OCI-LY1 (cell line): ENCODE measurements around the gene CRMP1.

Experiments
- H2AFZ ChIP-seq: fragments of 200-600 bp; sonication (generic), shearing (Covaris generic); 2 replicates; pipeline ENCODE4 v1.6.0; 2014; ENCODE audit warnings: antibody characterized with exemption, mild to moderate bottlenecking, low read length
- H3F3A ChIP-seq: fragments of 200-600 bp; sonication (generic), shearing (Covaris generic); 2 replicates; pipeline ENCODE4 v1.6.0; 2014; ENCODE audit warnings: mild to moderate bottlenecking, antibody characterized with exemption, low read length, moderate library complexity; ENCODE audit not compliant: insufficient read depth
- H3K27ac ChIP-seq: fragments of 200-600 bp; sonication (generic); 2 replicates; pipeline ENCODE4 v1.5.1; 2014; ENCODE audit warnings: low read length, mixed run types, mild to moderate bottlenecking, low read depth; ENCODE audit not compliant: poor library complexity, severe bottlenecking
- H3K27me3 ChIP-seq: fragments of 200-600 bp; sonication (generic); 2 replicates; pipeline ENCODE4 v1.6.0; 2014; ENCODE audit warnings: antibody characterized with exemption, mild to moderate bottlenecking, low read length, moderate library complexity; ENCODE audit not compliant: insufficient read depth
- H3K36me3 ChIP-seq: fragments of 200-600 bp; sonication (generic); 2 replicates; pipeline ENCODE4 v1.6.1; 2014; ENCODE audit warnings: mild to moderate bottlenecking, antibody characterized with exemption, low read length, moderate library complexity, mixed read lengths; ENCODE audit not compliant: insufficient read depth
- H3K4me1 ChIP-seq: fragments of 200-600 bp; sonication (generic); 2 replicates; pipeline ENCODE4 v1.5.1; 2014; ENCODE audit warnings: mild to moderate bottlenecking, low read length, moderate library complexity; ENCODE audit not compliant: insufficient read depth, severe bottlenecking
- H3K4me2 ChIP-seq: fragments of 200-600 bp; sonication (generic), shearing (Covaris generic); 2 replicates; pipeline ENCODE4 v1.6.1; 2014; ENCODE audit warnings: low read length
- H3K4me3 ChIP-seq: fragments of 200-600 bp; sonication (generic); 2 replicates; pipeline ENCODE4 v1.5.1; 2014; ENCODE audit warnings: low read length, low read depth, mild to moderate bottlenecking, mixed read lengths; ENCODE audit not compliant: poor library complexity, severe bottlenecking
- H3K79me2 ChIP-seq: fragments of 200-600 bp; shearing (Covaris generic); 2 replicates; pipeline ENCODE4 v1.6.1; 2016; ENCODE audit warnings: mixed run types, low read length, mixed read lengths; ENCODE audit not compliant: insufficient read depth
- H3K9ac ChIP-seq: fragments of 200-600 bp; sonication (generic), shearing (Covaris generic); 2 replicates; pipeline ENCODE4 v1.6.1; 2014; ENCODE audit warnings: mild to moderate bottlenecking, low read length, mixed read lengths
- H3K9me2 ChIP-seq: fragments of 200-600 bp; sonication (generic), shearing (Covaris generic); 2 replicates; pipeline ENCODE4 v1.6.1; 2014; ENCODE audit warnings: low read depth, mild to moderate bottlenecking, low read length, mixed read lengths
- H3K9me3 ChIP-seq: fragments of 200-600 bp; shearing (Covaris generic); 2 replicates; pipeline ENCODE4 v1.6.1; 2014; ENCODE audit warnings: low read length, mixed read lengths
- H4K20me1 ChIP-seq: fragments of 200-600 bp; sonication (generic), shearing (Covaris generic); 2 replicates; pipeline ENCODE4 v1.6.0; 2016; ENCODE audit warnings: mild to moderate bottlenecking, low read length; ENCODE audit not compliant: insufficient read depth
- EZH2 ChIP-seq: fragments of 200-600 bp; sonication (generic), shearing (Covaris generic); IDR thresholded peaks from 2 replicates; pipeline ENCODE4 v1.8.0; 2017; ENCODE audit warnings: borderline replicate concordance, mixed run types, mild to moderate bottlenecking, antibody characterized with exemption, low read length, moderate library complexity, mixed read lengths
- TF ChIP-seq, protein P1 (sequence below): fragments of 200-600 bp; sonication (generic), shearing (Covaris generic); IDR thresholded peaks from 2 replicates; pipeline ENCODE4 v1.5.1; 2017; ENCODE audit warnings: mild to moderate bottlenecking, antibody characterized with exemption, low read length, moderate library complexity, mixed read lengths

Gene CRMP1

DNA sequence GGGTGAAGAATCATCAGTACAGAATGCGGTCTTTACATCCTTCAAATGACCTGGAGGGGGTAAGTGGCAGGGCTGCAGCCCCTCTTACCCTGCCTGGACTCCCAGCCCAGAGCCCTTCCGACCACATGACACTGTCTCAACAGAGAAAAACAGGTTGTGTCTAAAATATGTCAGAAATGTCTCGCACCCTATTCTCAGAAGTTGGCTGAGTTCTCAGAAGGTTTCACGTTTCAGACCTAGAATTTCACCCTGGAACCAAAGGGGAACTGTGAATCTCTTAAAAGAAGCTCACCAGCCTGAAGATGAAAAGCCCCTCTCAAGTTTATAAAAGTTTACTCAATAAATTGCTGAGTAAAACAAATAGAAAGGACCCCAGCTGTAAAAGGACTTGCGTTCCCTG is 7.0 kb upstream of the CRMP1 start:
- Histone ChIP-seq H3K4me1 (no peaks in the 10 kb centered on the region), H3K27me3 (no peaks in the 10 kb centered on the region)

DNA sequence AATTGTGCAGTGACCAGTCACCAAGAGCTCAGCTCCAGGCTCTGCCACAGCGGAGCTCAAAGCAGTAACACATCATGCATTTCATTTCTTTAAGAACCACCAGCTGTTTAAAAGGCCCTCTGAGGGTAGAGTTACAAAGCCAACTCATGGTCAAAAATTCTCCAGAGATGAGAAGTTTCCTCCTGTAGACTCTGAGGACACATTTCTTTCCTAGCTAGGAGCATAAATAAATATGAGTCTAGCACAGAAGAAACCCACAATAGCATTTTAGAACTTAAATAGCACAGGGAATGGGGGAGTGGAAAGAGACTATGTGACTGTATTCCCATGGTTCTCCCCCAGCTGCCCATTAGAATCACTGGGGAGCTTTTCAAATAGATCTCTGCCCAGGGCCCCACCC is 6.5 kb upstream of the CRMP1 start:
- Histone ChIP-seq H3K79me2 (no peaks in the 10 kb centered on the region), H3K27ac (no peak overlapping the region), H3K4me1 (no peaks in the 10 kb centered on the region)

More for the DNA sequence above, 7.0 kb upstream of the CRMP1 start:
- TF ChIP-seq, protein P1, sequence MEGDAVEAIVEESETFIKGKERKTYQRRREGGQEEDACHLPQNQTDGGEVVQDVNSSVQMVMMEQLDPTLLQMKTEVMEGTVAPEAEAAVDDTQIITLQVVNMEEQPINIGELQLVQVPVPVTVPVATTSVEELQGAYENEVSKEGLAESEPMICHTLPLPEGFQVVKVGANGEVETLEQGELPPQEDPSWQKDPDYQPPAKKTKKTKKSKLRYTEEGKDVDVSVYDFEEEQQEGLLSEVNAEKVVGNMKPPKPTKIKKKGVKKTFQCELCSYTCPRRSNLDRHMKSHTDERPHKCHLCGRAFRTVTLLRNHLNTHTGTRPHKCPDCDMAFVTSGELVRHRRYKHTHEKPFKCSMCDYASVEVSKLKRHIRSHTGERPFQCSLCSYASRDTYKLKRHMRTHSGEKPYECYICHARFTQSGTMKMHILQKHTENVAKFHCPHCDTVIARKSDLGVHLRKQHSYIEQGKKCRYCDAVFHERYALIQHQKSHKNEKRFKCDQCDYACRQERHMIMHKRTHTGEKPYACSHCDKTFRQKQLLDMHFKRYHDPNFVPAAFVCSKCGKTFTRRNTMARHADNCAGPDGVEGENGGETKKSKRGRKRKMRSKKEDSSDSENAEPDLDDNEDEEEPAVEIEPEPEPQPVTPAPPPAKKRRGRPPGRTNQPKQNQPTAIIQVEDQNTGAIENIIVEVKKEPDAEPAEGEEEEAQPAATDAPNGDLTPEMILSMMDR: no peak
- no peak for TF ChIP-seq EZH2
- Histone ChIP-seq H3F3A (no peaks in the 10 kb centered on the region), H3K4me2 (no peak overlapping the region), H3K9me2 (no peaks in the 10 kb centered on the region), H4K20me1 (no peaks in the 10 kb centered on the region), H3K9ac (no peak overlapping the region), H3K79me2 (no peaks in the 10 kb centered on the region), H3K27ac (no peak overlapping the region), H3K36me3 (no peaks in the 10 kb centered on the region), H3K9me3 (no peaks in the 10 kb centered on the region), H3K4me3 (no peak overlapping the region), H2AFZ (no peak overlapping the region)

DNA sequence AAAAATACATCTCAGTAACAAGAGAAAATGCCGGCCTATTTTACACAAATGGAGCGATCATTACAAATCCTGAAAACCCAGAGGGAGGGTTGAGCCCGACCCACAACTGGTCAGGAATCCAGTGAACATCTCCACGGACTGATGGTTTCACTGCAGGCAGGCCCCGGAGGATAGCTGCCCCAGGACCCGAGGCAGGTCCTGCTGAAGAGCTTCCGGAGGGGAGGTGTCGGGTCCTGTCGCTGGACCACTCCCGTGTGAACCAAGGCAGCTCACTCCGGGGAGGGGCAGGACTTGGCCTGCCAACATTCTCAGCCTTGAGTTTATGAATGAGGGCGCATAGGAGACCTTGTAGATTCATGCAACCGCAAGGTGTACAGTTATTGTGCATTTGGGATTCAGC is 4.8 kb upstream of the CRMP1 start:
- H3K9ac ChIP-seq: no peak overlapping the region
- H3K36me3 ChIP-seq: no peaks in the 10 kb centered on the region
- no peak overlapping the region for H2AFZ ChIP-seq
- H3K4me3 ChIP-seq: no peak overlapping the region
- no peaks in the 10 kb centered on the region for H3K27me3 ChIP-seq
- no peak overlapping the region for H3K27ac ChIP-seq
- H3F3A ChIP-seq: no peaks in the 10 kb centered on the region
- no peak overlapping the region for H3K4me2 ChIP-seq
- H3K79me2 ChIP-seq: no peaks in the 10 kb centered on the region
- H3K9me3 ChIP-seq: no peaks in the 10 kb centered on the region
- H4K20me1 ChIP-seq: no peaks in the 10 kb centered on the region
- TF ChIP-seq, protein P1: no peak
- no peak for TF ChIP-seq EZH2
- H3K4me1 ChIP-seq: no peaks in the 10 kb centered on the region
- no peaks in the 10 kb centered on the region for H3K9me2 ChIP-seq

More for the DNA sequence above, 6.5 kb upstream of the CRMP1 start:
- Histone ChIP-seq H3K9ac (no peak overlapping the region), H3K9me2 (no peaks in the 10 kb centered on the region), H4K20me1 (no peaks in the 10 kb centered on the region), H3K9me3 (no peaks in the 10 kb centered on the region), H3K27me3 (no peaks in the 10 kb centered on the region), H3K4me3 (no peak overlapping the region), H3K36me3 (no peaks in the 10 kb centered on the region), H3K4me2 (no peak overlapping the region), H3F3A (no peaks in the 10 kb centered on the region), H2AFZ (no peak overlapping the region)
- no peak for TF ChIP-seq EZH2
- TF ChIP-seq, protein P1: no peak
